Transverse colon (tissue), 4 donors: ENCODE data around the gene PLA2G2C.

Experiments used
- CTCF ChIP-seq, 5 experiments: fragments of 200-600 bp in 3 of 5; fragments of 450-650 bp in 2 of 5; sonication (generic) in 3 of 5; IDR thresholded peaks; 1 replicate in 2 of 5; 2 replicates in 3 of 5; pipeline ENCODE4 v1.5.1; 2016 to 2017; ENCODE audit warnings: antibody characterized with exemption in 5 of 5, inconsistent platforms in 3 of 5, mild to moderate bottlenecking in 2 of 5, moderate library complexity in 1 of 5
- EP300 ChIP-seq: sonication (generic); formaldehyde crosslinking; IDR thresholded peaks from one replicate; pipeline ENCODE4 v1.6.1; 2017; ENCODE audit warnings: antibody characterized with exemption, low read depth
- POLR2A ChIP-seq: fragments of 450-650 bp; IDR thresholded peaks from one replicate; pipeline ENCODE4 v1.6.1; 2016; ENCODE audit warnings: antibody characterized with exemption, mild to moderate bottlenecking, moderate library complexity
- POLR2AphosphoS5 ChIP-seq, 3 donors: sonication (generic); formaldehyde crosslinking; IDR thresholded peaks; one replicate each; pipeline ENCODE4 v1.6.1; 2016; ENCODE audit warnings: antibody characterized with exemption in 3 of 3

- TF ChIP-seq CTCF (IDR thresholded peaks at IDR 0.05): no peak
- TF ChIP-seq EP300: no peak
- TF ChIP-seq POLR2A: no peak
- no peak for TF ChIP-seq POLR2AphosphoS5 (IDR thresholded peaks at IDR 0.05)
These were observed 25.9 kb upstream of the PLA2G2C start for GRCh38 chr1:20212085-20212684.
